SK-N-SH (cell line): ENCODE results near the gene DDX51.
"Not testable (repeated sequence)": the region's sequence is repeated elsewhere in the genome, so short reads cannot be mapped to it uniquely, and the experiment has no call there.

ENCODE experiments used
- EP300 ChIP-seq, 2 experiments: IDR thresholded peaks; 2 replicates each; pipeline versions ENCODE4 v1.4.0 to v1.6.1; 2012; ENCODE audit warnings: borderline replicate concordance in 1 of 2, low read depth in 1 of 2, low read length in 1 of 2
- FOXM1 ChIP-seq: IDR thresholded peaks from 2 replicates; pipeline ENCODE4 v1.4.0; 2012; ENCODE audit warnings: low read depth, mild to moderate bottlenecking
- MEF2A ChIP-seq: IDR thresholded peaks from 2 replicates; pipeline ENCODE4 v1.4.0; 2012; ENCODE audit warnings: low read depth, borderline replicate concordance
- NFIC ChIP-seq: IDR thresholded peaks from 2 replicates; pipeline ENCODE4 v1.4.0; 2012; ENCODE audit warnings: borderline replicate concordance
- RAD21 ChIP-seq: IDR thresholded peaks from 2 replicates; pipeline ENCODE4 v1.6.1; 2012; ENCODE audit warnings: mild to moderate bottlenecking, low read length
- RFX5 ChIP-seq: IDR thresholded peaks from 2 replicates; pipeline ENCODE4 v1.6.1; 2012; ENCODE audit warnings: mild to moderate bottlenecking, improper control_type of control experiment, low read length
- TAF1 ChIP-seq: IDR thresholded peaks from 2 replicates; pipeline ENCODE4 v1.6.1; 2012; ENCODE audit warnings: low read depth, mild to moderate bottlenecking, low read length, moderate library complexity, borderline replicate concordance
- YY1 ChIP-seq: IDR thresholded peaks from 2 replicates; pipeline ENCODE4 v1.4.0; 2012; ENCODE audit warnings: low read depth, mild to moderate bottlenecking
- TF ChIP-seq, protein P1 (sequence below): fragments of 200-600 bp; sonication (generic); IDR thresholded peaks from 2 replicates; pipeline ENCODE4 v1.6.1; 2017; ENCODE audit warnings: antibody characterized with exemption, mild to moderate bottlenecking, moderate library complexity
- TF ChIP-seq, protein P2 (sequence below): IDR thresholded peaks from 2 replicates; pipeline ENCODE4 v1.6.1; 2012; ENCODE audit warnings: mild to moderate bottlenecking, low read depth, low read length, moderate library complexity
- TF ChIP-seq, protein P3 (sequence below): IDR thresholded peaks from 2 replicates; pipeline ENCODE4 v1.4.0; 2012; ENCODE audit warnings: low read depth, borderline replicate concordance

- TF ChIP-seq, protein P1, sequence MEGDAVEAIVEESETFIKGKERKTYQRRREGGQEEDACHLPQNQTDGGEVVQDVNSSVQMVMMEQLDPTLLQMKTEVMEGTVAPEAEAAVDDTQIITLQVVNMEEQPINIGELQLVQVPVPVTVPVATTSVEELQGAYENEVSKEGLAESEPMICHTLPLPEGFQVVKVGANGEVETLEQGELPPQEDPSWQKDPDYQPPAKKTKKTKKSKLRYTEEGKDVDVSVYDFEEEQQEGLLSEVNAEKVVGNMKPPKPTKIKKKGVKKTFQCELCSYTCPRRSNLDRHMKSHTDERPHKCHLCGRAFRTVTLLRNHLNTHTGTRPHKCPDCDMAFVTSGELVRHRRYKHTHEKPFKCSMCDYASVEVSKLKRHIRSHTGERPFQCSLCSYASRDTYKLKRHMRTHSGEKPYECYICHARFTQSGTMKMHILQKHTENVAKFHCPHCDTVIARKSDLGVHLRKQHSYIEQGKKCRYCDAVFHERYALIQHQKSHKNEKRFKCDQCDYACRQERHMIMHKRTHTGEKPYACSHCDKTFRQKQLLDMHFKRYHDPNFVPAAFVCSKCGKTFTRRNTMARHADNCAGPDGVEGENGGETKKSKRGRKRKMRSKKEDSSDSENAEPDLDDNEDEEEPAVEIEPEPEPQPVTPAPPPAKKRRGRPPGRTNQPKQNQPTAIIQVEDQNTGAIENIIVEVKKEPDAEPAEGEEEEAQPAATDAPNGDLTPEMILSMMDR, result not testable (repeated sequence)
- not testable (repeated sequence) for TF ChIP-seq YY1; EP300 (IDR thresholded peaks at IDR 0.05; ENCODE audit: borderline replicate concordance in 1 of 2, low read depth in 1 of 2, low read length in 1 of 2); NFIC; RAD21; MEF2A; RFX5; FOXM1; TAF1
- TF ChIP-seq, protein P2, sequence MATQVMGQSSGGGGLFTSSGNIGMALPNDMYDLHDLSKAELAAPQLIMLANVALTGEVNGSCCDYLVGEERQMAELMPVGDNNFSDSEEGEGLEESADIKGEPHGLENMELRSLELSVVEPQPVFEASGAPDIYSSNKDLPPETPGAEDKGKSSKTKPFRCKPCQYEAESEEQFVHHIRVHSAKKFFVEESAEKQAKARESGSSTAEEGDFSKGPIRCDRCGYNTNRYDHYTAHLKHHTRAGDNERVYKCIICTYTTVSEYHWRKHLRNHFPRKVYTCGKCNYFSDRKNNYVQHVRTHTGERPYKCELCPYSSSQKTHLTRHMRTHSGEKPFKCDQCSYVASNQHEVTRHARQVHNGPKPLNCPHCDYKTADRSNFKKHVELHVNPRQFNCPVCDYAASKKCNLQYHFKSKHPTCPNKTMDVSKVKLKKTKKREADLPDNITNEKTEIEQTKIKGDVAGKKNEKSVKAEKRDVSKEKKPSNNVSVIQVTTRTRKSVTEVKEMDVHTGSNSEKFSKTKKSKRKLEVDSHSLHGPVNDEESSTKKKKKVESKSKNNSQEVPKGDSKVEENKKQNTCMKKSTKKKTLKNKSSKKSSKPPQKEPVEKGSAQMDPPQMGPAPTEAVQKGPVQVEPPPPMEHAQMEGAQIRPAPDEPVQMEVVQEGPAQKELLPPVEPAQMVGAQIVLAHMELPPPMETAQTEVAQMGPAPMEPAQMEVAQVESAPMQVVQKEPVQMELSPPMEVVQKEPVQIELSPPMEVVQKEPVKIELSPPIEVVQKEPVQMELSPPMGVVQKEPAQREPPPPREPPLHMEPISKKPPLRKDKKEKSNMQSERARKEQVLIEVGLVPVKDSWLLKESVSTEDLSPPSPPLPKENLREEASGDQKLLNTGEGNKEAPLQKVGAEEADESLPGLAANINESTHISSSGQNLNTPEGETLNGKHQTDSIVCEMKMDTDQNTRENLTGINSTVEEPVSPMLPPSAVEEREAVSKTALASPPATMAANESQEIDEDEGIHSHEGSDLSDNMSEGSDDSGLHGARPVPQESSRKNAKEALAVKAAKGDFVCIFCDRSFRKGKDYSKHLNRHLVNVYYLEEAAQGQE, result not testable (repeated sequence)
- TF ChIP-seq, protein P3, sequence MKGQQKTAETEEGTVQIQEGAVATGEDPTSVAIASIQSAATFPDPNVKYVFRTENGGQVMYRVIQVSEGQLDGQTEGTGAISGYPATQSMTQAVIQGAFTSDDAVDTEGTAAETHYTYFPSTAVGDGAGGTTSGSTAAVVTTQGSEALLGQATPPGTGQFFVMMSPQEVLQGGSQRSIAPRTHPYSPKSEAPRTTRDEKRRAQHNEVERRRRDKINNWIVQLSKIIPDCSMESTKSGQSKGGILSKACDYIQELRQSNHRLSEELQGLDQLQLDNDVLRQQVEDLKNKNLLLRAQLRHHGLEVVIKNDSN, result not testable (repeated sequence)
These were observed 41.0 kb downstream of the DDX51 start for GRCh38 chr12:132103072-132103471.
